Measurements from ENCODE around the gene PTPN18.
"Not testable (repeated sequence)": the region's sequence is repeated elsewhere in the genome, so short reads cannot be mapped to it uniquely, and the experiment has no call there.

PTPN18 gene

GRCh38 chr2:130355578-130356431 lies at the start of gene PTPN18:
PTPN18 (plus strand) TSS chr2:130356056; CDS start chr2:130356108, 52 bp downstream.
- peak; percentile 51 for DNase-seq (ENCODE audit: low read depth)

- DNase-seq (ENCODE audit: low read depth) = no peak
Observed at GRCh38 chr2:130307850-130308249, 48.0 kb upstream of the PTPN18 start.

GRCh38 chr2:130310881-130311280 lies 45.0 kb upstream of the PTPN18 start:
- DNase-seq (ENCODE audit: low read depth) = no peak

- DNase-seq (ENCODE audit: low read depth) = no peak
Observed at GRCh38 chr2:130313812-130314334, 42.0 kb upstream of the PTPN18 start.

- DNase-seq (ENCODE audit: low read depth) = no peak
Observed at GRCh38 chr2:130314377-130314776, 41.5 kb upstream of the PTPN18 start.

- no peak for DNase-seq (ENCODE audit: low read depth)
Observed at GRCh38 chr2:130316596-130316995, 39.3 kb upstream of the PTPN18 start.

GRCh38 chr2:130318906-130319305 lies 37.0 kb upstream of the PTPN18 start:
- DNase-seq (ENCODE audit: low read depth) = no peak

- DNase-seq (ENCODE audit: low read depth) = no peak
Observed at GRCh38 chr2:130319536-130319935, 36.3 kb upstream of the PTPN18 start.

- DNase-seq (ENCODE audit: low read depth) = no peak
Observed at GRCh38 chr2:130327703-130328527, 27.9 kb upstream of the PTPN18 start.

GRCh38 chr2:130328710-130329109 lies 27.1 kb upstream of the PTPN18 start:
- DNase-seq (ENCODE audit: low read depth) = no peak

- DNase-seq (ENCODE audit: low read depth) = peak; percentile 46
Observed at GRCh38 chr2:130332271-130333073, 23.4 kb upstream of the PTPN18 start.

- not testable (repeated sequence) for DNase-seq (ENCODE audit: low read depth)
Observed at GRCh38 chr2:130333253-130333652, 22.6 kb upstream of the PTPN18 start.

GRCh38 chr2:130334026-130334425 lies 21.8 kb upstream of the PTPN18 start:
- no peak for DNase-seq (ENCODE audit: low read depth)

GRCh38 chr2:130335226-130335625 lies 20.6 kb upstream of the PTPN18 start:
- no peak for DNase-seq (ENCODE audit: low read depth)

- no peak for DNase-seq (ENCODE audit: low read depth)
Observed at GRCh38 chr2:130336150-130336876, 19.5 kb upstream of the PTPN18 start.

GRCh38 chr2:130336877-130337734 lies 18.8 kb upstream of the PTPN18 start:
- DNase-seq (ENCODE audit: low read depth) = no peak

- no peak for DNase-seq (ENCODE audit: low read depth)
Observed at GRCh38 chr2:130337735-130338325, 18.0 kb upstream of the PTPN18 start.

- no peak for DNase-seq (ENCODE audit: low read depth)
Observed at GRCh38 chr2:130338793-130339345, 17.0 kb upstream of the PTPN18 start.
